GM21390 (cell line): ENCODE results near the gene C4orf51.
"Not testable (repeated sequence)": the region's sequence is repeated elsewhere in the genome, so short reads cannot be mapped to it uniquely, and the experiment has no call there.

ENCODE experiments used
- ATAC-seq: cut with Tn5 transposase; IDR thresholded peaks from one replicate; pipeline ENCODE4 v1.9.1; 2021; ENCODE audit not compliant: unreplicated experiment

Gene C4orf51

DNA sequence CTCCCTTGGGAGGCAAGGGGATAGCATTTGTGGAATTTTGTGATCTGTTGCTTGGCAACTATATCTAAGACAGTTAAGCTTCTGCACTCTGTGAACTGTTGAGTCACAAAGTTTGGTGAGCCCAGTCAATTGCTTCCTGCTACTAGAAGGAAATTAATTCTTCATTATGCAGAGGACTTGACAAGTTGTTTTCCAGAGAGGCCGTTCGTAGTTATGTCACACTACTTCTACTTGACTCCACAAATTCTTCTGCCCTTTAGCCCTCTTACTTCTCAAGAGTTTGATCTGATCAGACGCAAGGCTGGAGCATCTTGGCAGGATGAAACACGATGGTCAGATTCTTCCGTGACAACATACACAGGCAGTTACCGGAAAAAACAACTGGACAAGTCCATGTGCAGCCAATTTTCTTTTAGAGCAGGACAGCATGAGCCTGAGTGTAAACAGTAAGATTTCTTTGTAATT lies at the start of gene C4orf51:
TSS of gene C4orf51 (plus strand) at position 156 of the 465 bp plus-strand sequence. CDS start at position 214, 58 bp downstream.
- ATAC-seq = no peak

DNA sequence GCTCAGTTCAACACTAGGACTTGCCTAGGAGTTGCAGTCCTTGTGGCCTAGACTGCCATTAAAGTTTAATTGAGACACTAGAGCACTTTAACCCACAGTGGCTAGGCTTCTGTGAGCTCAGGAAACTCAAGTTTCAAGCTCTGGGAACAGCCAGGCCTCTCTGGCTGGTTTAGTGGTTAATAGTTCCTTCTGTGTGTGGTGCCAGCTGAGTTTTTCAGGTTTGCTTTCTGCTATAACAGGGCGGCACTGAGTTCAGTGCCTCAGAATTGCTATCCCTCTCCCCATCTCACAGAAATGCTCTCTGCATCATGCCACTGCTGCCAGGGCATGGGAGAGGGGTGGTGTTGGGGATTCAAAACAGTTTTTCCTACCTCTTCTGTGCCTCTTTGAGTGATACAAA lies 44.8 kb upstream of the C4orf51 start:
- ATAC-seq = no peak

DNA sequence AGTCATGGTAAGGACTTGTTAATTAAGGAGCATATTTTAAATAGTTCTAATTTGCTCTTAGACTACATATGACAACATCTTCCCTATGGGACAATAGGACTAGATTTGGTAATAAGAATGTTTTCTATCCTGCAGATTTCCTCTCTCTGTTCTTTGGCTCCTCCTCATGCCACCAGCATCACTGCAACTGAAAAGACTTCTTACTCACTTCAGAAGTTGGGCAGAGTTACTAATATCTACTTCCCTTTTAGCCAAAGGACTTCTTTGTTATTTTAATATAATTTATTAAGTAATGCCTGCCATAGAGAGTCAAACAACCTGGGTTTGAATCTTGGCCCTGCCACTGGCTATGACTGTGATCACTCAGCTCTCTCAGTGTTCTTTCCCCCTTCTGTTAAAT lies 44.3 kb upstream of the C4orf51 start:
- no peak for ATAC-seq

DNA sequence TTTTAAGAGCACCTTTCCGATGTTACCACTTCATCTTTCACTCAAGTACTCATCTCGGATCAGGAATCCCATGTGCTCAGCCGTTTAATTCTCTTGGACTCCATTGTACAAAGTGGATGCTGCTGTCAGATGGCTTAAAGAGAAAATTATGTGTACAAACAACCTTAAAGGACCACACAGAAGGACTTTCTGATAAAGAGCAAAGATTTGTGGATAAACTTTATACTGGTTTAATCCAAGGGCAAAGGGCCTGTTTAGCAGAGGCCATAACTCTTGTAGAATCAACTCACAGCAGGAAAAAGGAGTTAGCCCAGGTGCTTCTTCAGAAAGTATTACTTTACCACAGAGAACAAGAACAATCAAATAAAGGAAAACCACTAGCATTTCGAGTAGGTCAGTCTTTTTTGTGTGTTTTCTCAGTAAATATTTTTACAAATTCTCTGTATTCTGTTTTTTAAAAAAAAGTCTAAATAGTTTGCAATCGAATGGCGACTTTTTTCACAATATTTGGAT lies 40.7 kb upstream of the C4orf51 start:
- no peak for ATAC-seq

DNA sequence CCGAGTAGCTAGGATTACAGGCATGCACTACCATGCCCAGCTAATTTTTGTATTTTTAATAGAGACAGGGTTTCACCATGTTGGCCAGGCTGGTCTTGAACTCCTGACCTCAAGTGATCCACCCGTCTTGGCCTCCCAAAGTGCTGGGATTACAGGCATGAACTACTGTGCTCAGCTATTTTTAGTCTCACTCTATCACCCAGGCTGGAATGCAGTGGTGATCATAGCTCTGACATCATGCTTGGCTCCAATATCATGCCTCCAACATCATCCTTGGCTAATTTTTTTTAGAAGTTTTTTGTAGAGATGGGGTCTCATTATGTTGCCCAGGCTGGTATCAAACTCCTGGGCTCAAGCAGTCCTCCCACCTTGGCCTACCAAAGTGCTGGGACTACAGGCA lies 39.7 kb upstream of the C4orf51 start:
- not testable (repeated sequence) for ATAC-seq

DNA sequence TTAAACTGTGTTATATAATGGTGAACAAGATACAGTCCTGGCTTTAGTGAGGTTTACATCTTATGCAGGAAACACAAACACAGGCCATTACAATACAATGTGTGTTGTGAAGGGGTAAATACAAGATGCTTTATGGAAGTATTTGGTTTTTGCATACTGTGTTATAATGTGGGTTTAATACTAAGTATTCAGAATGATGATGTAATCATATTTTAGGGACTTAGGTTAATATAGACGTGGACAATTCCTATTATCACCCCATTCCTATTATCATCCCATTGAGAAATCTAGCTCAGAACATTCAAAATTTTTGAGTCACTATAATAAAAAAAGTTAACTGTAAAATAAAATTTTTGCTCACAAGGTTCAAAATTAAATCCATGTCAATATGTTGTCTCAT lies 36.7 kb upstream of the C4orf51 start:
- ATAC-seq = no peak

DNA sequence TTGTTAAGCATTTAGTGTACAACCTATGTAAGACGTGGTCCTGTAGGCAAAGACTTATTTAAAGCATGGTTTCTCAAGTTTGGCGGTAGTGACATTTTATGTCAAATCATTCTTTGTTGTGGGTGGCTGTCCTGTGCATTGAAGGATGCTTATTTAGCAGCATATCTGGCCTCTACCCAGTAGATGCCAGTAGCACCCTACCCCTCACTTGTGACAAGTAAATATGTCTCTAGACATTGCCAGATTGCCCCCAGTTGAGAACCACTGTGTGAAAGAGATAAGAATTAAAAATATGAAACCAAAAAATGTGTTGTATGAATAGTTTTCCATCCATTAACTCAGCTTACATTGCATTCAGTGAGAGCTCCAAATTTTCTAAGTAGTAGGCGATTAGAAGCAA lies 35.2 kb upstream of the C4orf51 start:
- no peak for ATAC-seq

DNA sequence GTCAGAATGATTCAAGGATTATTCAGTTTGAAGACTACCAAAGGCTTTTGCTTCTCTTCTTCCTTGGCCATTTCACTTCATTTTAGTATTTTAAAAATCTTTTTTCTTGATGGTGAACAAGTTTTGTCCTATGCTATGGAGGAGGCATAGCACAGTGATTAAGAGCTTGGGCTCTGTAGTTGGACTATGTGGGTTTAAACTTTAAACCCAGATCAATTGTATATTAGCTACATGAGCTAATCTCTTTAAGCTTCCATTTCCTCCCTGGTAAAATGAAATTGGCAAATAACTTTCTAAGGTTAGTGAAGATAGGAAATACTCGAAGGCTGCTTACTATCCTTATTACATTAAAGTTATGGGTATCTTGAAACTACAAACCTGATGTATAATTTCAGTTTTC lies 23.8 kb upstream of the C4orf51 start:
- no peak for ATAC-seq

DNA sequence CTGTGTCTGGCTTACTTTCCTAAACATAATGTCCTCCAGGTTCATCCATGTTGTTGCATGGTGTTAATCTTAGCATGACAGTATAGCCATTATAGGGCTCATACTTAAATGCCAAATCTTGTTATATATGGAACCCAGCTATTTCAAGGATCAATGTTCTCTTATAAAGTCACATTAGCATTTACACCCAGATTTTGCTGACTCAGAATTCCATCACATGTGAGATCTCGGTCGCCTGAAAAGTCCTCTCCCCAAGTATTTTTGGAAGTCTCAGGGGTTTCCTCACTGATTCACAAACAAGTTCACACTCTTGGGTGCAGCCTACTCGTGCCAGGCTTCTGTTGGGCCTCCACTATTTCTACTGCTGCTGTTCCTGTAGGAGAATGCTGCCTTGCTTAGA lies 19.9 kb upstream of the C4orf51 start:
- ATAC-seq = no peak

DNA sequence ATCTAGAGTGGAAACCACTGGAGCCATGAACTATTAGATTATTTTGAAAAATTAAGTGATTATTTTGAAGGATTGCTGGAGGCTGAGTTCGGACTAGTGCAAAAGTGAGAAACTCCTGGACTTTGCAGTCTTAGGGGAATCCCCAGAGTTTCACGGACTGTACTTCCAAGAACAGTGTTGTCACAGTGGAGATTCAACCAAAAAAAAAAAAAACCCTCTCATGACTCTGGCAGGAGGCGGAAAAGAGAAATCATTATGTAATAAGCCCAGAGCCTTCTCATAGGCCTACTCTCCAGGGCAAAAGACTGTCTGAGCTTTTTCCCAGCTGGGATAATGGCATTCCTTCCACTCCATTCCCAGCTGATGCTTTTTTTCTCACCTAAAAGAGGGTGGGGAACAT lies 16.8 kb upstream of the C4orf51 start:
- no peak for ATAC-seq

DNA sequence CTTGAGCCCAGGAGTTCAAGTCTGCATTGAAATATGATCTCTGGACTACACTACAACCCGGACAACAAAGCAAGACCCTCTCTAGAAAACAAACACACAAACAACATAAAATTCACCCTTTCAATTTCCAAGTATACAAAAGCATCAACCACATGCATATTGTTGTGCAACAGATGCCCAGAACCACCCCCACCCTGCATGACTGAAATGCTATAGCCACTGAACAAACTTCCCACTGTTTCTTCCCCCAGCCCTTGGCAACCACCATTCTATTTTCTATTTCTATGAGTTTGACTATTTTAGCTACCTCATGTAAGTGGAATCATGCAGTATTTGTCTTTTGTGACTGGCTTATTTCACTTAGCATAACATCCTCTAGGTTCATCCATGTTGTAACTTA lies 14.2 kb upstream of the C4orf51 start:
- no peak for ATAC-seq

DNA sequence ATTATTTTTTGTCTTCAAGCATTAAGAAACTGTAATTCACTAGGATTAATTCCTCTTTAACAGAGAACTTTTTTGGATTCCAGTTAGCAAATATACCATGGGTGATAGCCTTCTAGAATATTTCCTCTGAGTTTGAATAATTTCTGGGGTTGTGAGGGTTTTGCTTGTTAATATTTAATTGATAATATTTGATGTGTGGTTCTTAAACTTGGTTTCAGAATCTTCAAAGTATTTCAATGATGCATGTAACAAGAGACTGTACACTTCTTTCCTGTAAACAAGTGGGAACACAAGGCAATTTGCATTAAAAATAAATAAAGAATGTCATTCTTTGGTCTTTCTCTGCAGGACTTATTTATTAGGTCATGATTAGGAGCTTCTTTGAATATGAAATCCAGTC lies 9.5 kb upstream of the C4orf51 start:
- no peak for ATAC-seq

DNA sequence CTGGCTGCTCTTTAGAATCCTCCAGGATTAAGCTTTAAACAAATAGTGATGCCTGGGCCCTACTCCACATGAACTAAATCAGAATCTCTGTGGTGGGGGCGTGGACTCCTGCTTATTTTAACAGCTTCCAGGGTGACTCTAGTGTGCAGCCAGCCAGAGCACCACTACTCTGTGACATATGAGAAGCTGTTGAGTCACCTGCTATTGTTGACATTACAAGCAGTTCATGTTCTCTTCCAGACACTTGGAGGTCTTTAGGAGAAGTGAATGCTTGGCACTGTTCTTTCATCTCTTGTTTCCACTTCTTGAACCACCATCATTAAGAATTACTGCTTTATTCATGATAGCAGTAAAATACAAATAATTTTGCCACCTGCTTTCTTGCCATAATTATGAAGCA lies 426 bp upstream of the C4orf51 start:
- ATAC-seq = no peak

DNA sequence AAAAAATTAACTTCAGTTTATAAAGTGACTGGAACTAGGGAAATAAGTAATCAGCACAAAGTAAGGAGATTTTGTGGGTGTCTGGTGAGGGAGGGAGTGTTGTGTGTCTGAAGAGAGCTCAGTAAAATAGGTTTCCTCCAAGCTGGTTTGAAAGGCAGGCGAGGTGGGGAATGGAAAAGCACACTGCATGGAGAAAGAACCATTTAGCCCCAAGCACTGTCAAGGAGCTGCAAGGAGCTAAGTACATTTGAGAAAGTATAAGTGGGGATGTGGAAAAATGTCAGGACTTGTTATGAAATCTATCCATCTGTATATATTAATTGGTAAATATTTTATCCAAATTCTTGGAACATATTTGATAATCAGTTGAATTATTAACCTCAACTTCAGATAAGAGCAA lies 956 bp downstream of the C4orf51 start:
- no peak for ATAC-seq

DNA sequence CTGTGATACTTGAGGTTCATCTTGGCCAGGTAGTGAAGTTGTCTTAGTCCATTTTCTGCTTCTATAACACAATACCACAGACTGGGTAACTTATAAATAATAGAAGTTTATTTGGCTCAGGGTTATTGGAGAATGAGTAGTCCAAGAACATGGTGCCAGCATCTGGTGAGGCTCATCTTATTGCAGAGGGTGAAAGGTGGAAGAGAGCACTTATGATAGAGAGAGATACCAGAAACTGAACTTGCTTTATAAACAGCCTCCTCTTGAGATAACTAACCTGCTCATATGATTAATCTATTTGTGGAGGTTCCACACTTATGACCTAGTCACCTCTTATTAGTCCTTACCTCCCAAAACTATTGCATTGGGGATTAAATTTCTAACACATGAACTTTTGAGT lies 1.6 kb downstream of the C4orf51 start:
- no peak for ATAC-seq

DNA sequence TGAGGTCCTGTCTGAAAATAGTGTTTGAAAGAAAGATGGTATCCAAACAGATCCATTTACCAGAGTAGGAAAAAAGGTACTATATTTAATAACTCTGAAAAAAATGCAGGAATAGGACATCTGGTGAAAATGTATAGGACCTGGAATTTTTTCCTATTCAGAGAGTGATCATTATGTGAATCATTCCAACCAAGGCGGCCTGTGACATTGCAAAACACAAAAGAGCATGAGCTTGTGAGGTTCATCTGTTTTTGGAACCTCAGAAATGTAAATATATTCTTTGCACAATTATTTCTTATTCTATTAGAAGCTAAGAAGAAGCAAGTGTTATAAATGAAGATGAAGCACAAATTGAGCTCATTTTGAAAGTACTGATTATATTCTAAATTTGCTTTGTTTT lies 2.0 kb downstream of the C4orf51 start:
- ATAC-seq = no peak

DNA sequence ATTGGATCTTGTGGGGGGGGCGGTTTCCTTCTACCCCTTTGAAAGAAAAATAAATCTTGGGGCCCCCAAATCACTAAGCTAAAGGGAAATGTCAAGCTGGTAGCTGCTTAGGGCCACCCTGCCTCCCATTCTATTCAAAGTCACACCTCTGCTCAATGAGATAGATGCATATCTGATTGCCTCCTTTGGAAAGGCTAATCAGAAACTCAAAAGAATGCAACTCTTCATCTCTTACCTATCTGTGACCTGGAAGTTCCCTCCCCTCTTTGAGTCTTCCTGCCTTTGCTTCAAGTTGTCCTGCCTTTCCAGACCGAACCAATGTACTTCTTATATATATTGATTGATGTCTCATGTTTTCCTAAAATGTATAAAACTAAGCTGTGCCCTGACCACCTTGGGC lies 7.0 kb downstream of the C4orf51 start:
- no peak for ATAC-seq

DNA sequence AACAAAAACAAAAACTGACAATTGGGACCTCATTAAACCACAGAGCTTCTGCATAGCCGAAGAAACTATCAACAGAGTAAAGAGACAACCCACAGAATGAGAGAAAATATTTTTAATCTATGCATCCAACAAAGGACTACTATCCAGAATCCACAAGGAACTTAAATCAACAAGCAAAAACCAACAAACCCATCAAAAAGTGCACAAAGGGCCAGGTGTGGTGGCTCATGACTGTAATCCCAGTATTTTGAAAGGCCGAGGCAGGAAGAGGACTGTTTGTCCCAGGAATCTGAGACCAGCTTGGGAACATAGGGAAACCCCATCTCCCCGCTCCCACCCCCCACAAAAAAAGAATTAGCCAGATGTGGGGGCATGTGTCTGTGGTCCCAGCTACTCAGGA lies 10.7 kb downstream of the C4orf51 start:
- no peak for ATAC-seq

DNA sequence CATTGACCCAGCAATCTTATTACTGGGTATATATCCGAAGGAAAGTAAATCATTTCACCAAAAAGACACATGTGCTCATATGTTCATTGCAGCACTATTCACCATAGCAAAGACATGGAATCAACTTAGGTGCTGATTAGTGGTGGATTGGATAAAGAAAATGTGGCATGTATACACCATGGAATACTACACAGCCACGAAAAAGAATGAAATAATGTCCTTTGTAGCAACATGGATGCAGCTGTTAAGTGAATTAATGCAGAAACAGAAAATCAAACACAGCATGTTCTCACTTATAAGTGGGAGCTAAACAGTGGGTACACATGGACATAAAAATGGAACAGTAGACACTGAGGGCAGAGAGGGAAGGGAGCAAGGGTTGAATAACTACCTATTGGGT lies 11.5 kb downstream of the C4orf51 start:
- not testable (repeated sequence) for ATAC-seq

DNA sequence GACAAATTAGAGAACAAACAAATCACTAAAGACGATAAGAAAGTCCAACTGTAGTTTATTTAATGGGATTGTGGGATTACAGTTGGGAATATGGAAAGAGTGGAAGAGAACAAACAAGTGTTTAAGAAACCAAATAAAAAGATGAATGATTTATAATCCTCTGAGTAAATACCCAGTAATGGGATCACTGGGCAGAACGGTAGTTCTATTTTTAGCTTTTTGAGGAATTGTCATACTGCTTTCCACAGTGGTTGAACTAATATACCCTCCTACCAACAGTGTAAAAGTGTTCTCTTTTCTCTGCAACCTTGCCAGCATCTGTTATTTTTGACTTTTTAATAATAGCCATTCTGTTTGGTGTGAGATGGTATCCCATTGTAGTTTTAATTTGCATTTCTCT lies 15.0 kb downstream of the C4orf51 start:
- ATAC-seq = no peak

DNA sequence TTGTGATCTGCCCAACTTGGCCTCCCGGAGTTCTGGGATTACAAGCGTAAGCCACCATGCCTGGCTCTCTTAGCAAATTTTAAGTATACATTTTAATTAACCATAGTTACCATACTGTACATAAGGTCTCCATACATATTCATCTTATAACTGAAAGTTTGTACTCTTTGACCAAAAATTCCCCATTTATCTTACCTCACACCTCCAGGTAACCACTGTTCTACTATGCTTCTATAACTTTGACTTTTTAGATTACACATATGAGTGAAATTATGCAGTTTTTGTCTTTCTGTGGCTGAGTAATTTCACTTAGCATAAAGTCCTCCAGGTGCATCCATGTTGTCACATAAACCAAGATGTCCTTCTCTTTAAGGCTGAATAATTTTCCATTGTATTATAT lies 17.4 kb downstream of the C4orf51 start:
- no peak for ATAC-seq

DNA sequence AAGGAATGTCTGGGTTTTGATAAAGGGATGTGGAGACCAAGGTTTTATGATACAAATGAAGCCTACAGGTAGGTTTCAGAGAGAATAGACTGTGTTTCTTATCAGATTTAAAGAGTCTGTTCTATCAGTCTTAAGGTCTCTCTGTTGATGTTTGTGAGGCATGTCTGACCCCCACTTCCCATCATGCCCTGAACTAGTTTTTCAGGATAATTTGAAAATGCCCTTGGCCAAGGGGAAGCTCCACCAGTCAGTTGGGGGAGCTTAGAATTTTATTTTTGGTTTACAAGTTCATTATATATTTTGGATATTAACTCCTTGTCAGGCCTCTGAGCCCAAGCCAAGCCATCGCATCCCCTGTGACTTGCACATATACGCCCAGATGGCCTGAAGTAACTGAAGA lies 18.6 kb downstream of the C4orf51 start:
- ATAC-seq = no peak

DNA sequence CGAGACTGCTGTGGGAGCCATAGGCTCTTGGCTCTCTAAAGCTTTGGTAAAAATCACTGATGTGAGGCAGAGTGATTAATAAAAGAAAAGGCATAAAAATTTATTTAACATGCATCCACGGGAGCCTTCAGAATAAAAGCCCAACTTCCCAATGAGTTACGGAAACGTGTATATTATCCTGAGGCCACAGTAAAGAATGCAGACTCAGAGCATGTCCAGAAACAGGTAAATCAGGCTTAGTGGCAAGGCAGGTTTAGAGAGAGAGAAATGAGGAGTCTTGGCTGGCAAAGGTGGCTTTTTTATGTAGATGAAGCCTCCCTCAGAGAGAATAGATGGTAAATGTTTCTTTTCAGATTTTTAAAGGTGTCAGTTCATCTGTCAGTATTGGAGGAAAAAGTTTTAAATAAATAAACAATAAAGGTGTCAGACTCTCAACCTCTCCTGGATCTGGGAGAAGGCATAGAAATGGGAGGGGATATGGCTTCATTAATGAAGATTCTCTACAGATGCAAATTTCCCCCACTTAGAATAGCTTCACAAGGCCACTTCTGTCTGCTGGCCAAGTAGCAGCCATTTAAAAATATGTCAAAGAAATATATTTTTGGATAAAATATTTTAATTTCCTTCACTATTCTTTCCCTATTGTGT lies 24.0 kb downstream of the C4orf51 start:
- no peak for ATAC-seq
